ENCODE measurements around the gene TSHZ2.

The TSHZ2 gene

GRCh38 chr20:53263554-53264438 lies 291.6 kb downstream of the TSHZ2 start:
- no peak for DNase-seq

GRCh38 chr20:53264604-53265003 lies 292.4 kb downstream of the TSHZ2 start:
- no peak for DNase-seq

- no peak for DNase-seq
These were observed 293.2 kb downstream of the TSHZ2 start for GRCh38 chr20:53265304-53265875.

GRCh38 chr20:53269380-53269779 lies 297.2 kb downstream of the TSHZ2 start:
- no peak for DNase-seq

- DNase-seq = no peak
These were observed 298.7 kb downstream of the TSHZ2 start for GRCh38 chr20:53270792-53271375.

GRCh38 chr20:53274365-53274764 lies 302.2 kb downstream of the TSHZ2 start:
- no peak for DNase-seq

- no peak for DNase-seq
These were observed 302.6 kb downstream of the TSHZ2 start for GRCh38 chr20:53274807-53275206.

- DNase-seq = no peak
These were observed 304.0 kb downstream of the TSHZ2 start for GRCh38 chr20:53276143-53276542.

GRCh38 chr20:53278555-53278954 lies 306.4 kb downstream of the TSHZ2 start:
- no peak for DNase-seq

- no peak for DNase-seq
These were observed 307.6 kb downstream of the TSHZ2 start for GRCh38 chr20:53279735-53280134.

- DNase-seq = no peak
These were observed 309.5 kb downstream of the TSHZ2 start for GRCh38 chr20:53281557-53282117.

GRCh38 chr20:53282217-53282955 lies 310.2 kb downstream of the TSHZ2 start:
- DNase-seq = no peak

GRCh38 chr20:53283011-53283410 lies 310.9 kb downstream of the TSHZ2 start:
- no peak for DNase-seq

GRCh38 chr20:53283597-53283996 lies 311.4 kb downstream of the TSHZ2 start:
- DNase-seq = no peak

- DNase-seq = no peak
These were observed 312.1 kb downstream of the TSHZ2 start for GRCh38 chr20:53284256-53284655.

GRCh38 chr20:53284696-53285095 lies 312.5 kb downstream of the TSHZ2 start:
- no peak for DNase-seq

GRCh38 chr20:53287357-53288042 lies 315.3 kb downstream of the TSHZ2 start:
- DNase-seq = no peak

GRCh38 chr20:53291548-53291947 lies 319.4 kb downstream of the TSHZ2 start:
- no peak for DNase-seq

- no peak for DNase-seq
These were observed 320.2 kb downstream of the TSHZ2 start for GRCh38 chr20:53292347-53292746.

GRCh38 chr20:53294804-53295203 lies 322.6 kb downstream of the TSHZ2 start:
- DNase-seq = no peak

GRCh38 chr20:53296025-53296424 lies 323.9 kb downstream of the TSHZ2 start:
- no peak for DNase-seq

- DNase-seq = no peak
These were observed 324.4 kb downstream of the TSHZ2 start for GRCh38 chr20:53296451-53297153.
